Measurements from ENCODE around the gene ST3GAL5.

- no peak for TF ChIP-seq CTCF (conservative IDR thresholded peaks at IDR 0.05; ENCODE audit: low read depth in 2 of 2)
- no peak for TF ChIP-seq REST (IDR thresholded peaks at IDR 0.05; ENCODE audit: unreplicated experiment)
- TF ChIP-seq EZH2 (IDR thresholded peaks at IDR 0.05; ENCODE audit: low read depth, unreplicated experiment) = no peak
- TF ChIP-seq POLR2AphosphoS5 (IDR thresholded peaks at IDR 0.05; ENCODE audit: low read depth) = no peak
- no peak for TF ChIP-seq STAT1 (IDR thresholded peaks at IDR 0.05; ENCODE audit: unreplicated experiment)
- no peak for TF ChIP-seq CREB1 (CRISPR knock-in tag; IDR thresholded peaks at IDR 0.05; ENCODE audit: low read depth)
These were observed 101.4 kb downstream of the ST3GAL5 start for GRCh38 chr2:85787282-85787980.

All from GM23338 (cell line).